Activated T-helper 17 cell treated with anti-CD3 and anti-CD28 coated beads, Interleukin-2, amount 50 U/mL, for 72 hours (primary cell): ENCODE data around the gene ZNF215. TPM values are rescaled to one million over a fixed set of nuclear protein-coding genes. Genes with fewer than 3 reads are reported as not detected.
"Not testable (repeated sequence)": the region's sequence is repeated elsewhere in the genome, so short reads cannot be mapped to it uniquely, and the experiment has no call there.

ENCODE experiments used
- ATAC-seq: fragments of 150-1000 bp; cut with Tn5 transposase; replicated peaks from 2 replicates; pipeline ENCODE4 v1.10.0; 2021; ENCODE audit warnings: mild to moderate bottlenecking, moderate library complexity
- H3K27ac Mint-ChIP-seq: one replicate; pipeline ENCODE4 v1.8.0; 2022; ENCODE audit warnings: mixed read lengths
- H3K27me3 Mint-ChIP-seq: one replicate; pipeline ENCODE4 v1.8.0; 2022; ENCODE audit warnings: mixed read lengths
- H3K36me3 Mint-ChIP-seq: one replicate; pipeline ENCODE4 v1.8.0; 2022; ENCODE audit warnings: low read depth, mild to moderate bottlenecking, mixed read lengths
- H3K4me1 Mint-ChIP-seq: one replicate; pipeline ENCODE4 v1.8.0; 2022; ENCODE audit warnings: mixed read lengths
- H3K4me3 Mint-ChIP-seq: one replicate; pipeline ENCODE4 v1.8.0; 2022; ENCODE audit warnings: mild to moderate bottlenecking, mixed read lengths
- H3K9me3 Mint-ChIP-seq: one replicate; pipeline ENCODE4 v1.8.0; 2022; ENCODE audit warnings: mixed read lengths
- total RNA-seq, 2 donors: library from RNA; stranded (reverse); gene quantifications; one replicate each; pipeline ENCODE4 v1.2.3, GENCODE V29; 2022

The ZNF215 gene
- total RNA-seq, result 1 to 10 TPM in 1 of 2 donors, under 1 TPM in 1; 0.11 to 1.3 TPM

GRCh38 chr11:6926208-6927029, at the start of gene ZNF215:
Gene ZNF215, plus strand, starts transcription at chr11:6926426. Its CDS starts 5,847 bp downstream, at chr11:6932273.
- peaks cover 38% of the 10 kb centered on the region for H3K27me3 Mint-ChIP-seq
- H3K36me3 Mint-ChIP-seq, result no peaks in the 10 kb centered on the region
- H3K27ac Mint-ChIP-seq, result no peak within 1 kb of the TSS

GRCh38 chr11:6876914-6877313, 49.3 kb upstream of the ZNF215 start:
- Mint-ChIP-seq H3K27ac (no peak overlapping the region), H3K9me3 (no peaks in the 10 kb centered on the region), H3K36me3 (no peaks in the 10 kb centered on the region), H3K4me1 (no peaks in the 10 kb centered on the region), H3K4me3 (no peak overlapping the region), H3K27me3 (peaks cover 26% of the 10 kb centered on the region)
- ATAC-seq, result no peak

More at GRCh38 chr11:6926208-6927029, at the start of gene ZNF215:
- Mint-ChIP-seq H3K4me1 (peaks cover 4% of the 10 kb centered on the region), H3K4me3 (peak within 1 kb of the TSS; percentile 79), H3K9me3 (no peaks in the 10 kb centered on the region)
- ATAC-seq, result peak; percentile 80

- H3K27ac Mint-ChIP-seq, result no peak overlapping the region
- H3K4me1 Mint-ChIP-seq, result no peaks in the 10 kb centered on the region
- H3K9me3 Mint-ChIP-seq, result no peaks in the 10 kb centered on the region
- H3K27me3 Mint-ChIP-seq, result peaks cover 29% of the 10 kb centered on the region
- no peak for ATAC-seq
- H3K36me3 Mint-ChIP-seq, result no peaks in the 10 kb centered on the region
- H3K4me3 Mint-ChIP-seq, result no peak overlapping the region
Observed at GRCh38 chr11:6882751-6883150, 43.5 kb upstream of the ZNF215 start.

GRCh38 chr11:6887711-6888110, 38.5 kb upstream of the ZNF215 start:
- ATAC-seq, H3K36me3 Mint-ChIP-seq, H3K4me3 Mint-ChIP-seq, H3K9me3 Mint-ChIP-seq, H3K4me1 Mint-ChIP-seq, H3K27ac Mint-ChIP-seq: not testable (repeated sequence)
- peaks cover 29% of the 10 kb centered on the region for H3K27me3 Mint-ChIP-seq

DNA sequence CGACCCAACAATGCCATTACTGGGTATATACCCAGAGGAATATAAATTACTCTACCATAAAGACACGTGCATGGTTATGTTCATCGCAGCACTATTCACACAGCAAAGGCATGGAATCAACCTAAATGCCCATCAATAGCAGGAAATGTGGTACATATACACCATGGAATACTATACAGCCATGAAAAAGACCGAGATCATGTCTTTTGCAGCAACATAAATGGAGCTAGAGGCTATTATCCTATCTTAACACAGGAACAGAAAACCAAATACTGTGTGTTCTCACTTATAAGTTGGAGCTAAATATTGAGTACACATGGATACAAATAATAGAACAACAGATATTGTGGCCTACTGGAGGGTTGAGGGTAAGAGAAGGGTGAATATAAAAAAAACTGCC, 37.4 kb upstream of the ZNF215 start:
- ATAC-seq, result no peak
- H3K4me3 Mint-ChIP-seq, result no peak overlapping the region
- H3K4me1 Mint-ChIP-seq, result no peaks in the 10 kb centered on the region
- peaks cover 25% of the 10 kb centered on the region for H3K27me3 Mint-ChIP-seq
- H3K9me3 Mint-ChIP-seq, result no peaks in the 10 kb centered on the region
- H3K36me3 Mint-ChIP-seq, result no peaks in the 10 kb centered on the region
- no peak overlapping the region for H3K27ac Mint-ChIP-seq

- H3K36me3 Mint-ChIP-seq, result no peaks in the 10 kb centered on the region
- ATAC-seq, result no peak
- H3K4me3 Mint-ChIP-seq, result no peak overlapping the region
- no peaks in the 10 kb centered on the region for H3K4me1 Mint-ChIP-seq
- H3K27ac Mint-ChIP-seq, result no peak overlapping the region
- H3K9me3 Mint-ChIP-seq, result no peaks in the 10 kb centered on the region
- H3K27me3 Mint-ChIP-seq, result peaks cover 18% of the 10 kb centered on the region
Observed at GRCh38 chr11:6889835-6890234, 36.4 kb upstream of the ZNF215 start.

DNA sequence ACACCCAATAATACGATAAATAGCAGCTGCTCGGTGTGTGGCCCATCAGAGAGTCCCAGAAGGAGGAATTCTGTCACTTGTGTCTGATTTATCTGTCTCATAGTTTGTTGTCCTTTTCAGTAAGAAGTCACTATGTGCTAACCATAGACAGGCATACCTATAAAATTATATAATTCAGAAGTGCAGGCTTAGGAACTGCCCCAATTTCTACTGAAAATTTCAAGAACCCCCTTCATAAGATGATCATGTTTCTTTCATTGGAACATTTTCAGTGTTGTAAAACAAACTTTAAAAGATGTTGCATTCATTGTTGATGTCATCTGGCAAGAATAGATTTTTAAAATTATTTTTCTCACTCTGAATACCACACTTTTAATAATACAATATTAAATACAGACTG, 33.8 kb upstream of the ZNF215 start, which contains the start of gene OR2D2:
TSS of gene OR2D2 (minus strand) at position 101 of the 400 bp plus-strand sequence. CDS start at position 101, 0 bp downstream.
- H3K27me3 Mint-ChIP-seq, result peaks cover 22% of the 10 kb centered on the region
- no peaks in the 10 kb centered on the region for H3K36me3 Mint-ChIP-seq
- H3K9me3 Mint-ChIP-seq, result no peaks in the 10 kb centered on the region
- H3K27ac Mint-ChIP-seq, result no peak within 1 kb of the TSS
- no peak for ATAC-seq
- H3K4me1 Mint-ChIP-seq, result no peaks in the 10 kb centered on the region
- H3K4me3 Mint-ChIP-seq, result no peak within 1 kb of the TSS

DNA sequence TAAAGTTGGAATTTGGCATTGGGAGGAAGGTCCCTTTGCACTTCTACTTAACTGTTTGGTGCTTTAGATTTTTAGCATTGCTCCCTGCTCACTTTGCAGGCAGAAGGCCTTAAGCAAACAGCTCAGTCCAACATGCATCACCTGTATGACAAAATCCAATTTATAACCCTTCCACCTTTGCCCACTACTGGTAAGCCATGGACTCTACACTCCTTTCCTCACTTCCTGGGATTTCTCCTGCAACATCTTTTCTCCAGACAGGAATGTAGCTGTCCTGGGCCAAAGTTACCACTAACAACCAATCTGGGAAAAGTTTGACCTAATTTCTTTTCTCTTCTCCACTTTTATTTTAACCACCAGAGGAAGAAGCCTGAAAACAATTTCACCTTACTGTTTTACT, 32.1 kb upstream of the ZNF215 start:
- ATAC-seq, result no peak
- no peak overlapping the region for H3K4me3 Mint-ChIP-seq
- H3K27ac Mint-ChIP-seq, result no peak overlapping the region
- peaks cover 34% of the 10 kb centered on the region for H3K27me3 Mint-ChIP-seq
- no peaks in the 10 kb centered on the region for H3K36me3 Mint-ChIP-seq
- H3K4me1 Mint-ChIP-seq, result no peaks in the 10 kb centered on the region
- no peaks in the 10 kb centered on the region for H3K9me3 Mint-ChIP-seq

GRCh38 chr11:6895010-6895409, 31.2 kb upstream of the ZNF215 start:
- H3K27ac Mint-ChIP-seq, result no peak overlapping the region
- H3K9me3 Mint-ChIP-seq, result no peaks in the 10 kb centered on the region
- no peaks in the 10 kb centered on the region for H3K4me1 Mint-ChIP-seq
- ATAC-seq, result peak; percentile 69
- H3K4me3 Mint-ChIP-seq, result no peak overlapping the region
- H3K27me3 Mint-ChIP-seq, result peaks cover 32% of the 10 kb centered on the region
- H3K36me3 Mint-ChIP-seq, result no peaks in the 10 kb centered on the region

- peaks cover 29% of the 10 kb centered on the region for H3K27me3 Mint-ChIP-seq
- no peak overlapping the region for H3K4me3 Mint-ChIP-seq
- no peak overlapping the region for H3K27ac Mint-ChIP-seq
- no peaks in the 10 kb centered on the region for H3K9me3 Mint-ChIP-seq
- no peaks in the 10 kb centered on the region for H3K36me3 Mint-ChIP-seq
- no peak for ATAC-seq
- no peaks in the 10 kb centered on the region for H3K4me1 Mint-ChIP-seq
Observed at GRCh38 chr11:6898911-6899310, 27.3 kb upstream of the ZNF215 start.

DNA sequence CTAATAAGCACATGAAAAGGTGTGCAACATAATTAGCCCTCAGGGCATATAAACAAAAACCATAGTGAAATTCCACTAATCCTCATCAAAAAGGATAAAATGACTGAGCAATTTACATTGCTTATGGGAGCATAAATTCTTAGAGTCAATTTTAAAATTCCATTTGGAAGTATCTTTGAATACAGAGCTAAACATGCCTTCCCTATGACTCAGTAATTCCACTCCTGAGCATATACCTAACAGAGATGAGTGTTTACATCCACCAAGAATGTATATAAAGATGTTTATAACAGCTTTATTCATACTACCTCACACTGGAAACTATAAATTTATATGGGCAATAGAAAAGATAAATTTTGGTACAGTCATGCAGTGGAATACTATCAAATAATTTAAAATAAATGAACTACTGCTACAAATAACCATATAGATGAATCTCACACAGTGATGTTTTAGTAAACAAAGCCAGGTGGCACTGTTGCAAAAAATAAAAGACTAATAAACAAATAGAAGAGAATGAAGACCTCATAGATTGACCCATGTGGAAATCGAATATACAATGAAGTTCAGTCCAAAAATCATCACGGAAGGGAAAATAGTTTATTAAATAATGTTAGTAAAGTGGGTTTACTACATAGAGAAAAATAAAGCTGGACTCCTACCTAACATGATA, 25.8 kb upstream of the ZNF215 start:
- H3K4me3 Mint-ChIP-seq, result no peak overlapping the region
- peaks cover 29% of the 10 kb centered on the region for H3K27me3 Mint-ChIP-seq
- no peaks in the 10 kb centered on the region for H3K9me3 Mint-ChIP-seq
- no peaks in the 10 kb centered on the region for H3K4me1 Mint-ChIP-seq
- ATAC-seq, result no peak
- H3K27ac Mint-ChIP-seq, result no peak overlapping the region
- no peaks in the 10 kb centered on the region for H3K36me3 Mint-ChIP-seq

- not testable (repeated sequence) for H3K4me3 Mint-ChIP-seq, ATAC-seq, H3K4me1 Mint-ChIP-seq, H3K36me3 Mint-ChIP-seq, H3K27ac Mint-ChIP-seq, H3K9me3 Mint-ChIP-seq
- peaks cover 14% of the 10 kb centered on the region for H3K27me3 Mint-ChIP-seq
Observed at GRCh38 chr11:6904804-6905203, 21.4 kb upstream of the ZNF215 start.

DNA sequence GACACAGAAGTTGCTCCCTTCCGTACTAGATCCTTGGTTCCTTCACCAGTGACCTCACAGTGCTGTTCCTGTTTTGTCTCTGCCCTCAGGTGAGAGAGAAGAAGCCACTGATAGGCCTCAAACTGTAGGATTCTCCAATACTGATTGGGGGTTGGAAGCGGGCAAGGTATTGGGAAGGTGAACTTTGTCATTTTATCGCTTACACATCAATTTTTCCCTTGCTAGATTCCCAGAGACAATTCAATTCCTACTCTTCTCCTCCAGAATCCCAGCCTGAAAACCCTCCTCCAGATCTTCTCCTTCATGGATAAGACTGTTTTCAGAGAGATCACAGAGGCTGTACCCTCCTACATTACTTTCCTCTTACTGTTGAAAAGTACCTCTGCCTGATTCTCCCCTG, 14.8 kb upstream of the ZNF215 start:
- Mint-ChIP-seq H3K27me3 (no peaks in the 10 kb centered on the region), H3K4me1 (no peaks in the 10 kb centered on the region), H3K9me3 (no peaks in the 10 kb centered on the region), H3K4me3 (no peak overlapping the region), H3K27ac (no peak overlapping the region), H3K36me3 (no peaks in the 10 kb centered on the region)
- no peak for ATAC-seq

DNA sequence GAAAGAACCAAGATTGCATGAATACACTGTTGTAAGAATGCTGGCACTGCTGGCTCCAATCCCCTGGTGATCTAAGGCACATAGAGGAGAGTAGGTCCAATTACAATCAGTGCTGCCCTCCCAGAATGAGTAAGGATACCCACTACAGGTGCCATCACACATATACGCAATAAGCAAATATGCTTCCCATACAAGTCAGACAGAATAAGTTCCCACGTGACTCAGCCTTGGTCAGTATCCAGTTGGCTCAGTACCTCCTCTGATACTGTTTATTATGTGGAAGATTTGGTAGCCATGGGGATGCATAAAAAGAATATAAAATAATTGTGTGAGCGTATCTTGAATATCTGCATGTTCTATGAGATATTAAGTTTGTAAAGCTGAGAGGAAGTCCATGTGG, 14.3 kb upstream of the ZNF215 start:
- Mint-ChIP-seq H3K27ac (no peak overlapping the region), H3K4me3 (no peak overlapping the region), H3K9me3 (no peaks in the 10 kb centered on the region), H3K4me1 (no peaks in the 10 kb centered on the region), H3K36me3 (no peaks in the 10 kb centered on the region), H3K27me3 (no peaks in the 10 kb centered on the region)
- ATAC-seq, result no peak

DNA sequence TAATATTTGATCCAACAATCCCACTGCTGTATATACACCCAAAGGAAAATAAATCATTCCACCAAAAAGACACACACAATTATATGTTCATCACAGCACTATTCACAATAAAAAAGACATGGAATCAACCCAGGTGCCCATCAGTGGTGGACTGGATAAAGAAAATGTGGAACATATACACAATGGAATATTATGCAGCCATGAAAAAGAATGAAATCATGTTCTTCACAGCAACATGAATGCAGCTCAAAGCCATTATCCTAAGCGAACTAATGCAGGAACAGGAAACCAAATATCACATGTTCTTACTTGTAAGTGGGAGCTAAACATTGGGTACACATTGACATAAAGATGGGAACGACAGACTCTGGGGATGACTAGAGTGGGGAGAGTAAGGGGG, 6.5 kb upstream of the ZNF215 start:
- Mint-ChIP-seq H3K4me3 (no peak overlapping the region), H3K9me3 (no peaks in the 10 kb centered on the region), H3K27ac (no peak overlapping the region), H3K4me1 (no peaks in the 10 kb centered on the region), H3K36me3 (no peaks in the 10 kb centered on the region), H3K27me3 (peaks cover 18% of the 10 kb centered on the region)
- ATAC-seq, result no peak
